ENCODE results near the gene TGFBR3.

DNA sequence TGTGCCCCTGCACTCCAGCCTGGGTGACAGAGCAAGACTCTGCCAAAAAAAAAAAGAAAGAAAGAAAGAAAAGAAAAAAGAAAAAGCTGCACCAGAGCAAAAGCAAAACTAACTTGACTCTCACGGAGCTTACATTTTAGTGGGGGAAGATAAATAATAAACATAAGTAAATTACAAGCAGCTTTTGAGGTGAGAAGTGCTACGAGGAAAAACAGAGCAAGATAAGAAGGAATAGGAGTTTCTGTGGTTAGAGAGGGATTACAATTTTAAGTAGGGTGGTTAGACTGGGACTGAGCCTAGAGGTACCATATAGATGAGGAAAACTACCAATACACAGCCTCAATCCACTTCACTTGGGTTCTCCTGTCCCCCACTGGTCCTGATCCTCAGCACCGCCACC lies 43.9 kb downstream of the TGFBR3 start:
- TF ChIP-seq CTCF (IDR thresholded peaks at IDR 0.05) = no peak
- TF ChIP-seq POLR2A (IDR thresholded peaks at IDR 0.05) = no peak
- TF ChIP-seq EP300 (IDR thresholded peaks at IDR 0.05; ENCODE audit: low read depth) = no peak
- TF ChIP-seq POLR2AphosphoS5 (IDR thresholded peaks at IDR 0.05) = no peak
